ENCODE data around the gene ACSL4. TPM values are rescaled to one million over a fixed set of nuclear protein-coding genes. Genes with fewer than 3 reads are reported as not detected.
"Not testable (repeated sequence)": the region's sequence is repeated elsewhere in the genome, so short reads cannot be mapped to it uniquely, and the experiment has no call there.

Gene ACSL4
- total RNA-seq, 1 donor from 2014 or later: 15.0 TPM

DNA sequence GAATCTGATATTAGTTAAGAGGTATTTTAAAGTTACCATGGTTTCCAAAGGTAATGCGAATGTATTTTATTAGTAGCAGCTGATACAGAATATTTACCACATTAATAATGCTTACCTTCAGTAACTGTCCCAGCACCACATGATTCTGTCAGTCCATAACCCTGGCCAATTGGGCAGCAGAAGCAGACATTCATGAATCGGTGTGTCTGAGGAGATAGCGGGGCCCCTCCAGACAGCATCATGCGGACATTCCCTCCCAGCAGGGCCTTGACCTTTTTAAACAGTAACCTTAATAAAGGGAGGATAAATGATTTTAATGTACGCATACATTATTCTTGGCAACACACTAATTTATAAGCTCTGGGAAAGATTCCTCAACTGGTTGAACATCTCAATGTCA lies 65.1 kb downstream of the ACSL4 start:
- Mint-ChIP-seq H3K27me3 (ENCODE audit: low read depth) (no peaks in the 10 kb centered on the region), H3K36me3 (peaks cover 24% of the 10 kb centered on the region), H3K4me1 (peaks cover 4% of the 10 kb centered on the region), H3K4me3 (no peak overlapping the region), H3K27ac (no peak overlapping the region), H3K9me3 (no peaks in the 10 kb centered on the region)
- no peak for TF ChIP-seq CTCF (IDR thresholded peaks at IDR 0.05; ENCODE audit: unreplicated experiment)
- DNase-seq (ENCODE audit: low spot score in 2 of 2, unreplicated experiment in 2 of 2): no peak

GRCh38 chrX:109660435-109661143 lies 72.5 kb downstream of the ACSL4 start:
- peaks cover 19% of the 10 kb centered on the region for H3K36me3 Mint-ChIP-seq
- H3K27ac Mint-ChIP-seq: no peak overlapping the region
- no peak for TF ChIP-seq CTCF (IDR thresholded peaks at IDR 0.05; ENCODE audit: unreplicated experiment)
- H3K4me1 Mint-ChIP-seq: peaks cover 8% of the 10 kb centered on the region
- peaks cover 18% of the 10 kb centered on the region for H3K9me3 Mint-ChIP-seq
- H3K27me3 Mint-ChIP-seq (ENCODE audit: low read depth): no peaks in the 10 kb centered on the region
- no peak for DNase-seq (ENCODE audit: low spot score in 2 of 2, unreplicated experiment in 2 of 2)
- no peak overlapping the region for H3K4me3 Mint-ChIP-seq

DNA sequence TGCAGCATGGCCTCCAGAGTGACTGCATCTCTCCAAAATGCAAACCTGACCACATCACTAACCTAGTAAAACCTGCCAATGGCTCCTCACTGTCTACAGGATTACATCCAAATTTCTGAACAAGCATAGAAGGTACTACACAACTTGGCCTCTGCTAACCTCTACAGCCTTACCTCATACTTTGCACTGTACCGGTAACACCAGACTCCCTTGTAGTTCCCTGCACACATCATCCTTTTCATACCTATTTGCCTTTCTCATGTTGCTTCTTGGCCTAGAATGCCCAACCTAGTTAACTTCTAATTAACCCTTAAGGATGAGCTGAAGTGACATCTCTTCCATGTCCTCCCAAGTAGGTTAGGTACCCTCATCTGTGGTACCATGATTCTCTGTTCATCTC lies 74.7 kb downstream of the ACSL4 start:
- TF ChIP-seq CTCF (IDR thresholded peaks at IDR 0.05; ENCODE audit: unreplicated experiment): no peak
- no peak overlapping the region for H3K4me3 Mint-ChIP-seq
- no peaks in the 10 kb centered on the region for H3K27me3 Mint-ChIP-seq (ENCODE audit: low read depth)
- H3K9me3 Mint-ChIP-seq: peaks cover 18% of the 10 kb centered on the region
- no peak overlapping the region for H3K27ac Mint-ChIP-seq
- DNase-seq (ENCODE audit: low spot score in 2 of 2, unreplicated experiment in 2 of 2): no peak
- H3K4me1 Mint-ChIP-seq: peaks cover 15% of the 10 kb centered on the region
- H3K36me3 Mint-ChIP-seq: peaks cover 17% of the 10 kb centered on the region

- Mint-ChIP-seq H3K36me3 (peaks cover 15% of the 10 kb centered on the region), H3K4me1 (peaks cover 15% of the 10 kb centered on the region), H3K9me3 (peaks cover 18% of the 10 kb centered on the region)
- not testable (repeated sequence) for H3K4me3 Mint-ChIP-seq; H3K27ac Mint-ChIP-seq; H3K27me3 Mint-ChIP-seq (ENCODE audit: low read depth); DNase-seq (ENCODE audit: low spot score in 2 of 2, unreplicated experiment in 2 of 2)
Observed at GRCh38 chrX:109657364-109657763, 75.7 kb downstream of the ACSL4 start.

GRCh38 chrX:109656774-109657173 lies 76.3 kb downstream of the ACSL4 start:
- Mint-ChIP-seq H3K27ac (no peak overlapping the region), H3K9me3 (peaks cover 18% of the 10 kb centered on the region), H3K4me3 (no peak overlapping the region), H3K4me1 (peaks cover 15% of the 10 kb centered on the region), H3K27me3 (ENCODE audit: low read depth) (no peaks in the 10 kb centered on the region), H3K36me3 (peaks cover 15% of the 10 kb centered on the region)
- no peak for TF ChIP-seq CTCF (IDR thresholded peaks at IDR 0.05; ENCODE audit: unreplicated experiment)
- no peak for DNase-seq (ENCODE audit: low spot score in 2 of 2, unreplicated experiment in 2 of 2)

- Mint-ChIP-seq H3K4me1 (peaks cover 15% of the 10 kb centered on the region), H3K9me3 (peaks cover 18% of the 10 kb centered on the region), H3K4me3 (no peak overlapping the region), H3K27ac (no peak overlapping the region), H3K27me3 (ENCODE audit: low read depth) (no peaks in the 10 kb centered on the region), H3K36me3 (peaks cover 13% of the 10 kb centered on the region)
- no peak for DNase-seq (ENCODE audit: low spot score in 2 of 2, unreplicated experiment in 2 of 2)
- TF ChIP-seq CTCF (IDR thresholded peaks at IDR 0.05; ENCODE audit: unreplicated experiment): no peak
Observed at GRCh38 chrX:109655502-109656201, 77.4 kb downstream of the ACSL4 start.

Data from mesothelial cell of epicardium (in vitro differentiated cells).